Left renal pelvis (tissue), 4 donors: ENCODE measurements around the gene C3orf38. TPM values are rescaled to one million over a fixed set of nuclear protein-coding genes. Genes with fewer than 3 reads are reported as not detected.
"Not testable (repeated sequence)": the region's sequence is repeated elsewhere in the genome, so short reads cannot be mapped to it uniquely, and the experiment has no call there.

Experiments used
- DNase-seq, 4 donors: peaks; one replicate each; pipeline ENCODE4 v3.0.0-alpha.2; 2013; ENCODE audit warnings: low read depth in 4 of 4, low spot score in 3 of 4
- polyA plus RNA-seq, 4 donors: library from polyadenylated mRNA; unstranded; fragments of 120-200 nt; gene quantifications; one replicate each; pipeline ENCODE4 v1.2.1, GENCODE V29; 2013; ENCODE audit not compliant: insufficient read length in 4 of 4

C3orf38 gene
- polyA plus RNA-seq: 10 to 100 TPM; 26.4 to 34.3 (median 27.0) TPM

DNA sequence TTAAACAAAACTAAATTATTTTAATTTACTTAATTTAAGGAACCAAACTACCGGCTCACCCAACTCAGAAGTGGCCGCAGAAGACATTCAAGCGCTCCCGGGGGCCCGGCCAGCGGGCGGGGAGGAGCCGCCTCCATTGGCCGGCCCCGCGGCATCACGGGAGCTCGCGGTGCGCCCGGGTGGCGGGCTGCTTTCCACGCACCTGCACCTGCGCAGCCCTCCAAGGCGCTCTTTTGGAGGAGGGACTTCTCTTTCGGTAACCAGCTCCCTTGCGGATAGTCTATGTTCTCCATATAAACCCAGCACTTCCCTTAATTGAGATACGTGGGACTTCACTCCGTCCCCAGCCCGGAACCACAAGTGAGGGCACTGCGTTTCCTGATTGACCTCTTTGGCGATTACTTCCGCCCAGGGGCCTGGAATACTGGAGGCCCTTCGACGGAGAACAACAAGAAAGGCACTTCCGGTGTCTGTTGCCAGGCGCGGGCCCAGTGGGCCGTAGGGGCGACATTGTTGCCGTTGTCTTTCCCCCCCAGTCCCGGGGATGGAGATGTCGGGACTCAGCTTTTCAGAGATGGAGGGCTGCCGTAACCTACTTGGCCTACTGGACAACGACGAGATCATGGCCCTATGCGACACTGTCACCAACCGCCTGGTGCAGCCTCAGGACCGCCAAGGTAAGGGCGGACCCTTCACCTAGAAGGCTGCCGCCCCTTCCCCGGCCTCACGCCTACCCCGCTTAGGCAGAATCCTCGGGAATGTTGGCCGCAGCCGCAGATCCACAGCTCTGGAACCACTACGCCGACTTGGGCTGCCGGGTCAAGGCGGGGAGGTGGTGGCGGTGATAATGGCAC, at the start of gene C3orf38:
C3orf38 (plus strand) TSS at position 451 of the 854 bp plus-strand sequence; CDS start at position 545, 94 bp downstream.
- DNase-seq: peak; percentile 84 to 86 (median 86)

DNA sequence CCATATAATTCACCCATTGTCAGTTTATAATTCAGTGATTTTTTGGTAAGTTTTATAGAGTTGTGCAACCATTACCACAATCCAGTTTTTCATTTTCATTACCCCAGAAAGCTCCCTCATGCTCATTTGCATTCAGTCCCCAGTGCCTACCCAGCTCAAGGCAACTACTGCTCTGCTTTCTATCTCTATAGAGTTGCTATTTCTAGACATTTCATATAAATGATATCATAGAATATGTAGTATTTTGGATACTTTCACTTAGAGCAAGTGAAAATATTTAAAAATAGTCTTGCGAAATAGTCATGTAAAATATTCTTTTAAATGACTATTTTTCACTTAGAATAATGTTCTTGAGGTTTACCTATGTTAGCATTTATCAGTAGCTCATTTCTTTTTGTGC, 48.6 kb upstream of the C3orf38 start:
- no peak for DNase-seq

DNA sequence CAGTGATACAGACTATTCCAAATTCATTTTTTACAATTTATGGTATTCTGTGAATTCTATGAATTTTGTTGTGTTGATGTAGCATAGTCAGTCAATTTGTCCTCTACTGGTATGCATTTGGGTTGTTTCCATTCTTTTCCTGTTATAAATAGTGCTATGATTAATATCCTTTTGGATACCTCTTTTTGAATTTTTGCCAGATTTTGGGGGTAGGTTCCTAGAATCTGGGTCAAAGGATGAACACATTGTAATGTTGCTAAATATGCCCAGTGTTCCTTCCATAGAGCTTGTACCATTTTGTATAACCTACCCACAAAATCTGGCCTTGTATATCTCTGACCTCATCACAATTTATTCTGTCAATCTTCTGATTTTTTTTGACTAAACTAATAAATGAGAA, 44.4 kb upstream of the C3orf38 start:
- no peak for DNase-seq

- DNase-seq: no peak
Measured at GRCh38 chr3:88112289-88112688, 37.5 kb upstream of the C3orf38 start.

DNA sequence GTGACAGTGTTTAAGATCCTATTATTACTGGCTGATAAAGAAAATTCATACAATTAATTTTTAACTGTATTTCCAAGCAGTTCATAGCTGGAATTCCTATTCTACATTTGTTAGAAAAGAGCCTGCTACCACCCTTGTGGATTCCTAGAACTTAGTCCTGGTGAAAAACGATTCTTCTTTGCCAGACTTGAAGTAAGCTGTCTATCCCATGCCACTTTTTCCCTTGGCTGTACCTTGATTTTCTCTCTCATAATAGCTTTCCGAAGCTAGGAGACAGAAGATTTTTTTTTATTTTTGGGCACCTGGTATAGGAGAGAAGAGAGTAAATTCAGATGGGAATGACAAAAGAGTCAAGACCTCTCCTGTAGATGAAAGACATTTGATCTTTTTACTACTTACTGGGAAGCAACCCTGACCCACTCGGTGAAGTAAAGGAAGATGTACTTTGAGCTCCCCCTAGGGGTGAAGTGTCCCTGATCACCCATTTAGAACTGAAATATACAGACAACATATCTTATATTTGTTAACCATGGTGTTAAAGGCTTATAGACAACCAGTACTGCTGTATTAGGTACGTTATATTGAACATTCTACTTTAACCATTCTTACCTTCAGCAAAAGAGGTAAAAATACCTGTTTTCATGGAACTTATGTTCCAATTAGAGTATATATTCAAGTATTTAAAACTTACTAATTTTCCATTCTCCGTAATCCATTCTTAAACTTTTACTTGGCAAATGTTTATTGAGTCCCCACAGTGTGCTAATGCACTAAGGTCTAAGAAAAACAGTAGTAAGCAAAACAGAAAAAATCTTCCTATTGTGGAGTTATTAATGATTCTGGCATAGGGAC, 36.2 kb upstream of the C3orf38 start:
- DNase-seq: peak; percentile 27 to 65 (median 30)

DNA sequence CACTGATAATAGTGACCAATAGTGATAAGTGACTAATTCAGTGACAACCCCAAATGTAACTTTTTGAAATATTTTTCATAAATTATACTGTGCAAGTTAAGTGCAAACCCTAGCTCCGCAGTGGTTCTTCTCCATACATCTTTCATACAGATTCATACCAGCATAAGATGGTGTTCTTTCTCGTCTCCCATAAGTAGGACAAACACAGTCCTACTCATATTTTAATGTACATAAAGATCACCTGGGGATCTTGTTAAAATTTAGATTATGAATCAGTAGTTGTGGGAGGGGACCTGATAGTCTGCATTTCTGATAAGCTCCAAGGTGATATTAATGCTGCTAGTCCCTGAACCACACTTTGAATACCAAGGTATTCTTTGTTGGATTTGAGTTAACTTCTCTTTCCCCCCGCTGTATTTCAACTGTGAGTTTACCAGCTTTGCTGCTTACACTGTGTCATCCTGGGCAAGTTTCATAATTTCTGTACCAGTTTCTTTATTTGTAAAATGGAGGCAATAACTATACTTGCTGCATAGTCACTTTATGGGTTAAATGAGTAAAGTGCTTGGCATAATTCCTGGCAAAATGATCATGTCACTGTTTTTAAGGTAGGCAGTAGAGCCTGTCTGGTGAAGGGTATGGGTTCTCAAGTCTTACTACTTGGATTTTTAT, 34.7 kb upstream of the C3orf38 start:
- DNase-seq: no peak

DNA sequence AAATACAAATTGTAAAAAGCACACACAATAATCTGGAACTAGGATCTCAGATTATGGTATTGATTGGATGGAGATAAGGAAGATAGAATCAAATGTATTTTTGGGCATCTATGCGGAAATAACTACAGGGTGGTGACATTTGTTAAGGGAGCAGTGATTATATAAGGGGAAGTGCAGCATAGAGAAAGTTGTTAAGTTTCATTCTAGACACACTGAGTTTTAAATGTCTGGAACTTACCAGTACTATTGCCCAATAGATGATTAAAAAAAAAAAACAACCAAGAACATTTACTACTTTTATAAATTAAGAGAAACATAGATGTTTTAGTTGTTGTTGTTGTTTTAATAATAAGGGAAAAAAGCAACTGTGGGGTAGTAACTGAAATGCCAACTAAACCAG, 32.1 kb upstream of the C3orf38 start:
- no peak for DNase-seq

DNA sequence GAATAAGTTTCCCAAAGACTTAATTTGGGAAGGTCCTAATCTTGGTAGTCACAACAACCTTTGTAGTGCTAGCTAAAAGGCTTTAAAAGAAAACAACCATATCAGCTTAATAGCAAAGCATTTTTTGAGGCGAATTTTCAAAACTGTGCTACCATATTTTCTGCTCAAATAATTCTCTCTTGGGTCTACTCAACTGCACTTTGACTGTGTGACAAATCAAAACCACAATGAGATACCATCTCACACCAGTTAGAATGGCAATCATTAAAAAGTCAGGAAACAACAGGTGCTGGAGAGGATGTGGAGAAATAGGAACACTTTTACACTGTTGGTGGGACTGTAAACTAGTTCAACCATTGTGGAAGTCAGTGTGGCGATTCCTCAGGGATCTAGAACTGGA, 31.2 kb upstream of the C3orf38 start:
- not testable (repeated sequence) for DNase-seq

DNA sequence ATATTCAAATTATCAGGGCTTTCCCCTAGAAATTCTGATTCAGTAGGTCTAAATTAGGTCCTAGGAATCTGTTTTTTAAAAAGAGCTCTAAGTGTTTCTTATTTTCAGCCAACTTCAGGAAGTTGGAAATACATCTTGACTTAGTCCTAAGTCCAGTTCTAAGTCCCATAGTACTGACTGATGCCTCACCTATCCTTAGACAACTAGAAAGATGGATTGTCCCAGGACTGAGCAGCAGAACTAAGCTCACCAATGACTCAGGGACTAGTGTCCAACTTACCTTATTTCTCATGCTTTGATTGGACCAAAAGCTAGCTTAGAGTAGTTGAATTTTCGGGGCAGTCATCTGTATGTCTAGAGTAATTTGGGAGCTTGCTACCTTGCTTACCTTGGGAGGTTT, 26.2 kb upstream of the C3orf38 start:
- no peak for DNase-seq

DNA sequence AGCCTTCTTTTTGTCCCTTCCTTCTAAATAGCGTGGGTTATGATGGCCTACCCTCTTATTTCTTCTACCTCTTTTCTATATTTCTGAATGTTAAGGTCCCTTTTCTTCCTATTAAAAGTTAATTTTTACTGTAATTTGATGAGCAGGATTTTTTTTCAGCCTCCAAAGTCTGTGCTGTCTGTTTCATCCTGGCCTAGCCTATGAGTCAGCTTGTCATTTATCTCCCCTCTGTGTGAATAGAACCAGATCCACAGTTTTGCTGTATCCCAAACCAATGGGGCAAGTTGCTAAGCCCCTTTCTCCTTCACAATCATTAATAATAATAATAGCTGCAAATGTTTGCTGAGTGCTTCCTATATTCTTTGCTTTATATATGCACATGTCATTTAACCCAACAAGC, 18.1 kb upstream of the C3orf38 start:
- DNase-seq: no peak

DNA sequence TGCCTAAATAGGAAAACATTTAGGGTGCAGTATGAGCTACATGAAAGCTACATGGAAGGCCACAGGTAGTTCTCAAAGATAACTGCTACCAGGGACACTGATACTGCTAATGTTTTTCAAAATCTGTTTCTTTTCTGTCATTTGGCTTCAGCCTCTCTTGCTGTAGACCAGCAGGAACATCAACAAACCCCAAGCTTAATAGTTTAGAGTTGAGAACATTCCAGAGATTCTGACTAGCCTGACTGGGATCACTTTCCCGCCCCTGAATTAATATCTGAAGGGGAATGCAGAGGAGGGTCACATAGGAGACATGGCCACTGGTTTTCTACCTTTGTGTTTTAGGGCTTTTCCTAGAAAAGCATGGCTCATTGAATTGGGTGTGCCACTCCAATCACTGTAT, 16.9 kb upstream of the C3orf38 start:
- no peak for DNase-seq

GRCh38 chr3:88133711-88134263, 16.0 kb upstream of the C3orf38 start:
- DNase-seq: no peak

DNA sequence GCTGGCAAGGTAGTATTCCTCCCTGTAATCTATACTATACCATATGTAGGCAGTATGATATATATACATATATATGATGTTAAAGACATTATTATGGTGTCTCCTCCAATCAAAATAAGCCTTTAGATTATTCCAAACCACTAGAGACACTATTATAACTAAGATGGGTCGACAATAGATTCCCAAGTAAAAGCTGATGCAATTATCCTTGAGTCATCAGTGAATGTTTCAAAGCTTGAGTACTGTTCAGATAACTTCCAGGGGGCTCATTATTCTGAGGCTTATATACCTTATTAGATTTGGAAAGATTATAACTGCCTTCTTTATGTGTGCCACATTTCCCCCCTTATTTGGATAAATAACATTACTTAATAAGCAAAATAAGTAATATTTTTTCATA, 11.9 kb upstream of the C3orf38 start:
- DNase-seq: no peak

DNA sequence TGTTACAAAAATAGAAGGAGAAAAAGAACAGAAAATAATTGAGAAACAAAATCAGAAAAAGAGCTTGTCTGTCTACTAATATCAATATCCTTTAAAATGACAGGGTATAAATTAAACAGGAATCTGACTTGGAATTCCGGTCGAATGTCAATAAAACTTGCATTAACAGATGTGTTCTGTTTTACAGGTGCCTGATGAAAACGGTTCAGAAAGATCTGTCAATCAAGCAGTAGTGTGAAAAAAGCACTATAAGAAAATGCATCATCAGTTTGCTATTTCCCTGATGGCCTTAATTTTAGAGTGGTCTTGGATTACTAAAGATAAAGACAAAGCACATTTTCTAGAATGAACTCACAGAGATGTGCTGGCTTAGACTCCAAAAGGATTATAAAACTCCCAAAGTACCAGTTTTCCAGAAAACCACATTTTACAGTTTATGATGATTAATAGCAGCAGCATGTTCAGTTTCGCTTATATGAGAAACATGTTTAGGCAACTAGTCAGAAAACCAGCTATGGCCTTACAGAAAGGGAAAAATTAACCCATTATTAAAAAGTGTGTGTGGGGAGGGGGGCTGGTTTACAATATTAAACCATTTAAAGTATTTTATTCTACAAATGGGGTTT, 8.2 kb upstream of the C3orf38 start:
- DNase-seq: no peak

DNA sequence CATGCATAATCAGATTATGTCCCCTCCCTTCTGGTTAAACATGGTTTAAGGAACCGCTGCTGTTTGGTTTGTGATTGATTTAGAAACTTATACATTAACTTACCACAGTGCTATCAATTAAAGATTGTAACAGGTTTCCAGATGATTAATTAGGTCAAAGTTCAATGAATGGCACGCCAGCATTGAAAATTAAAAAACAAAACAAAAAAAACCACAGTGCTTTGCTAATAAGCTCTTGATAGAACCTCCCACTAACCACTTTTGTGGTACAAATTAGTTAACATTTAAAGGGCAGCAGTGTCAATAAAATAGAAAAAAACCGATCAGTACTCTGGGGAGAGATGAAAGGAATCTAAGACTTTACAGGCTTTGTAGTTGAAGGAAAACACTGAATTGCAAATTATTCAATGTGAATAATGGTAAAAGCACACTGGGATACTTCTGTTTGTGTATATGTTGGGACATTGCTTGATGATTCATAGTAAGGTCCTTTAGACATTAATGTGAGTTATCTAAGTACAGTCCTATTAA, 7.6 kb upstream of the C3orf38 start:
- DNase-seq: no peak

GRCh38 chr3:88147261-88147660, 2.5 kb upstream of the C3orf38 start:
- no peak for DNase-seq

DNA sequence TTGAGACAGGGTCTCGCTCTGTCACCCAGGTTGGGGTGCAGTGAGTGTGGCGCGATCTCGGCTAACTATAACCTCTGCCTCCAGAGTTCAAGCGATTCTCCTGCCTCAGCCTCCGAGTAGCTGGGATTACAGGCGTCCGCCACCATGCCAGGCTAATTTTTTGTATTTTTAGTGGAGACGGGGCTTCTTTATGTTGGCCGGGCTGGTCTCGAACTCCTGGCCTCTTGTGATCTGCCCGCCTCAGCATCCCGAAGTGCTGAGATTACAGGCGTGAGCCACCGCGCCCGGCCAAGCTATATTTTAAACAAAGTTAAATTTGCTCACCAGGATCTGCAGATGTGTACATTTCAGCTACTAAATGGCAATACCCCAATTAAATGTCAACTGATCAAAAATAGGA, 1.1 kb upstream of the C3orf38 start:
- no peak for DNase-seq

- DNase-seq: peak in 1 of 4 donors; percentile 22
Measured at GRCh38 chr3:88149101-88149508, 654 bp upstream of the C3orf38 start.

GRCh38 chr3:88150371-88150770, 612 bp downstream of the C3orf38 start:
- peak in 1 of 4 donors; percentile 14 for DNase-seq

GRCh38 chr3:88150806-88151205, 1.0 kb downstream of the C3orf38 start:
- DNase-seq: peak in 1 of 4 donors; percentile 7
